AG09309 (cell line): ENCODE measurements around the gene ALX1.

Experiments used
- DNase-seq: peaks from one replicate; pipeline ENCODE4 v3.0.0-alpha.2; 2010; ENCODE audit warnings: low read depth
- H3K4me3 ChIP-seq: 2 replicates; pipeline ENCODE4 v1.5.1; 2011; ENCODE audit warnings: mild to moderate bottlenecking, low read depth, low read length, moderate library complexity; ENCODE audit not compliant: control insufficient read depth
- TF ChIP-seq, protein P1 (sequence below): IDR thresholded peaks from 2 replicates; pipeline ENCODE4 v1.5.1; 2011; ENCODE audit warnings: mild to moderate bottlenecking, low read depth, low read length, inconsistent platforms; ENCODE audit not compliant: insufficient read depth, control insufficient read depth; ENCODE audit errors: missing control alignments

Gene ALX1

DNA sequence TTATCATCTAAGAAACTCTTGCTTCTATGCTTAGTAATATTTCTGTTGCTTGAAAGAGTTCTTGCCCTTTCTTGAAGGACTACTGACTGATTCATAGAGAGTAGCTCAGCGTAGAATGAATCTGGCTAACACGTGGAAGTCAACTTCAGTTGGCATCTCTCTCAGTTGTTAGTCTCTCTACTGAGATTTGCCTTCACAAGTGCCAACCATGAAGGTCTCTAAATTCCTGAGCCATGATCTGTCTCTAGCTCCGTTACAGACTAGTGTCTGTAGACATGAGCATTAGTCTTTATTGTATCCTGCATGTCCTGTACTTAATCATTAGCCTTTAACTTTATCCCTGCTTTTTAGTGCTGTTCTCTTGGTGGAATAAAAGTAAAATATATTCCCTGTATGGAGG lies 19.1 kb upstream of the ALX1 start:
- TF ChIP-seq, protein P1, sequence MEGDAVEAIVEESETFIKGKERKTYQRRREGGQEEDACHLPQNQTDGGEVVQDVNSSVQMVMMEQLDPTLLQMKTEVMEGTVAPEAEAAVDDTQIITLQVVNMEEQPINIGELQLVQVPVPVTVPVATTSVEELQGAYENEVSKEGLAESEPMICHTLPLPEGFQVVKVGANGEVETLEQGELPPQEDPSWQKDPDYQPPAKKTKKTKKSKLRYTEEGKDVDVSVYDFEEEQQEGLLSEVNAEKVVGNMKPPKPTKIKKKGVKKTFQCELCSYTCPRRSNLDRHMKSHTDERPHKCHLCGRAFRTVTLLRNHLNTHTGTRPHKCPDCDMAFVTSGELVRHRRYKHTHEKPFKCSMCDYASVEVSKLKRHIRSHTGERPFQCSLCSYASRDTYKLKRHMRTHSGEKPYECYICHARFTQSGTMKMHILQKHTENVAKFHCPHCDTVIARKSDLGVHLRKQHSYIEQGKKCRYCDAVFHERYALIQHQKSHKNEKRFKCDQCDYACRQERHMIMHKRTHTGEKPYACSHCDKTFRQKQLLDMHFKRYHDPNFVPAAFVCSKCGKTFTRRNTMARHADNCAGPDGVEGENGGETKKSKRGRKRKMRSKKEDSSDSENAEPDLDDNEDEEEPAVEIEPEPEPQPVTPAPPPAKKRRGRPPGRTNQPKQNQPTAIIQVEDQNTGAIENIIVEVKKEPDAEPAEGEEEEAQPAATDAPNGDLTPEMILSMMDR: no peak
- DNase-seq: no peak
- H3K4me3 ChIP-seq: no peak overlapping the region

DNA sequence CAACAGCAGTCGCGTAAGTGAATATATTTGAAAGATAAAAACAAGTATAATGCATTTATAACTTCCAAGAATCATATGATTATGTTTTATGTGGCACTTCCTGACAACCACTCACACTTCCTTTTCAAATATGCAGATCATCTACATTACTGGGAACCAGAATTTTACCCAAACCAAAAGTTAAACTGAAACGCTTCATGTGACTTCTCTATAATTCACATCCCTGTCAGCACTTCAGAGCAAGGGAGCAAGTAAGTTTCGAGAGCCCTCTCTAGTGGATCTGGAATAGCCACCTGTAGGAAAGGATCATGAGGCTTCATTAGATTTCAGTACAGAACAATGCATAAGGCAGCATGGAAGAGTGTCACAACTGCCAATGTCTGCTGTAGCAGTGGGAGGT lies 13.7 kb upstream of the ALX1 start:
- no peak overlapping the region for H3K4me3 ChIP-seq
- DNase-seq: no peak
- TF ChIP-seq, protein P1: no peak

DNA sequence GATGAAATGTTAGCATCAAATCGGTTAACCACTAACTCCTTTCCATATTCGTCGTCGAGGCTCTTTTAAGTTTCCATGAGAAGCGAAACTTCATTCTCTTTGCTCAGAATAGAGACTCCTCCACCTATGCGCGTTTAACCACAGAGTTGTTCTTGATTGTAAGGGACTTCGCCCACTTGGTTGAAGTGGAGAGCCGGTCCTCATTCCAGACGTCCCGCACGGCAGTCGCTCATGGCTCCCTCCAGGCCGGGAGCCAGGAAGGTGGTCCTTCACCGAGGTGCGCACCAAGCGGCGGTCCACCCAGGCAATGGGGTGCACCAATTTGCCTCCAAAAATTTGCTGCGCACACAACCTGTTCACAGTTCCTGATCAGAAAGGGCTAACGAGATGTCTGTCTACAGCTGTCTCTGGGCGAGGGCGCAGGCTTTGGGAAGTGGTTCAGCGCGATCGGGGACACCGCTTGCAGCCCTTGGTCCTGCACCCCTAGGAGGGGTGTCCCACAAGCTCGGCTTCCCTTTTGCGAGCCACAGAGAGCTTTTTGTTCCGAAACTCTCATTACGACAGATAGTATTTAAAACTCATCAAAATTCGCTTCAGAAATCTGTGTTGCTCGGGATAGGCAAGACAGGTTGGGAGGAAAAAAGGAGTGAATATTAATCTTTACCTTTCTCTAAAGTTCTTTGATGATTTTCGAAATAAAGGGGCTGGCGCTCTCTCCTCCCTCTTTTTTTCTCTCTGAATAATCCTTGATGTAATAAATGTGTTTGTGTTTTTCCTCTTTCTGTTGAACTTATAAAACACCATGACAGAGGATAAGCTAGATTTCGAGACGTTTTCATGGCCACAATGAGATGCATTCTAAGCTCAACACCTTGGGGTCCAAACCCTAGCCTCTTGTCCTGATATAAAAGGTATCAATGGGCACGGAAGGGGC lies 6.4 kb upstream of the ALX1 start:
- DNase-seq: no peak
- no peak overlapping the region for H3K4me3 ChIP-seq
- TF ChIP-seq, protein P1: no peak

DNA sequence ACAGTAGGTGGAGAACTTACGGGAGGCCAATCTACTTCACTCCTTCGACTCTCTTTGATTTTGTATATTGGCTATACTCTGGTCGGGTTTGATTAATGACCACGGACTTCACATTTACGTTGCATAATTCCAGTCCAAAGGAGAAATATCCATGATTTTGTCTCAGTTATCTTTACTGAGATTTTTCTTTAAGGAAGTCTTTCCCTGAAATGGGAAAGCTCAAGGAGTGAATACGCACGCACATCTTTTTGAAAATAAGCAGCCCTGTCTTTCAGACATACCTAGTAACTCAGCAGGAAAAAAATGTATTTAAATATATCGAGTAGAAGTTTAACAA lies 5.7 kb upstream of the ALX1 start:
- no peak for DNase-seq
- TF ChIP-seq, protein P1: no peak
- H3K4me3 ChIP-seq: no peak overlapping the region

DNA sequence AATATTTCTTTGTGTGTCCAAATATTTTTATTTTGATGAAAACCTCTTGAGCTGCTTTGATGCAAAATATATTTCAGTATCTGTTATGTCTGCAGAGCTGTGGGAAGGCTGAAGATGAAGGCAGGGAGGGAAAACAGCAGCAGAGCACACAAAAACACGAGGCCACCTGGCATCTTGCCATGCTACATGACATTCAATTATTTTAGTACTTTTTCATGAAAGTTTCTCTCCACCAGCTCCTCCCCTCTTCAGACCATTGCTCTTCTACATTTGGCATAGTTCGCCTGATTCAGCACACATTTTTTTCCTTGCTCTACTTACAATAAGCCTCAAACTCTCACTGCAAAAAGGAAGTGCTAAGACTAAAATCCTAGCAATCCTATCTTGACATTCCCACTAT lies 4.6 kb upstream of the ALX1 start:
- TF ChIP-seq, protein P1: no peak
- DNase-seq: no peak
- no peak overlapping the region for H3K4me3 ChIP-seq

DNA sequence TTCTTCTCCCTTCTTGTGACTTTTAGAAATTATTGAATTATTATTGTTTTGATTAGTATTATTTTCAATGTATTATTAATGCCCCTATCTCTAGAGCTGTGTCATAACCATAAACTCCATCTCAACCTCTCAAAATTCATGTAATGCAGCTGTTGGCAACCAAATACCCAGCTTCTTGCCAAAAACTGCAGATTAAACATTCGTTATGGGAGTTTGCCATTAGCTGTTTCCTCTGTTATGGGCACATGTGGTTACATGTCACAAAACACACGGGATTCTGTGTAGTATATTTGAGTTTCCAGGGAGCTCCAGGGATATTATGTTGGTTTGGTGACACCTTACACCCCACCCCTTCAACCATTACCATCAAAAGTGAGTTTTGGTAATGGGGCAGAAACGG lies 2.8 kb upstream of the ALX1 start:
- H3K4me3 ChIP-seq: no peak overlapping the region
- TF ChIP-seq, protein P1: no peak
- DNase-seq: no peak
